HG03342 (cell line): ENCODE data around the gene CLK1.

Experiments used
- ATAC-seq: cut with Tn5 transposase; IDR thresholded peaks from one replicate; pipeline ENCODE4 v1.9.1; 2021; ENCODE audit warnings: mild to moderate bottlenecking, moderate library complexity; ENCODE audit not compliant: unreplicated experiment

CLK1 gene

GRCh38 chr2:200811333-200812121 lies 52.9 kb downstream of the CLK1 start, which contains the start of gene BZW1:
Gene BZW1, plus strand, starts transcription at chr2:200811910. Its CDS starts 1,308 bp downstream, at chr2:200813218.
- ATAC-seq, result peak; percentile 81

DNA sequence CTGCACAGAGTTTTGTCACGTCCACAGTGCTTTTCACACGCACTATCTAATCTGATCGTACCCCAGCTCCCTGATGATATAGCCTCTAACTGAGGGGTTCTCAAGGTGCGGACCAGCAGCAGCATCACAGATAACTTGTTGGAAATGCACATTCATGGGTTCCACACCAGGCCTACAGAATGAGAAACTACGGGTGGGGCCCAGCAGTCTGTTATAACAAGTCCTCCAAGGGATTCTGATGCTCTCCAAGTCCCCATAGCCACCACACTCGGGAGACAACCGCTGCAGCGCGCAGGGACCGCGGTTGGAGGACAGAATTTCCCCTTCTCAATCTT lies 53.5 kb downstream of the CLK1 start:
- ATAC-seq, result no peak

DNA sequence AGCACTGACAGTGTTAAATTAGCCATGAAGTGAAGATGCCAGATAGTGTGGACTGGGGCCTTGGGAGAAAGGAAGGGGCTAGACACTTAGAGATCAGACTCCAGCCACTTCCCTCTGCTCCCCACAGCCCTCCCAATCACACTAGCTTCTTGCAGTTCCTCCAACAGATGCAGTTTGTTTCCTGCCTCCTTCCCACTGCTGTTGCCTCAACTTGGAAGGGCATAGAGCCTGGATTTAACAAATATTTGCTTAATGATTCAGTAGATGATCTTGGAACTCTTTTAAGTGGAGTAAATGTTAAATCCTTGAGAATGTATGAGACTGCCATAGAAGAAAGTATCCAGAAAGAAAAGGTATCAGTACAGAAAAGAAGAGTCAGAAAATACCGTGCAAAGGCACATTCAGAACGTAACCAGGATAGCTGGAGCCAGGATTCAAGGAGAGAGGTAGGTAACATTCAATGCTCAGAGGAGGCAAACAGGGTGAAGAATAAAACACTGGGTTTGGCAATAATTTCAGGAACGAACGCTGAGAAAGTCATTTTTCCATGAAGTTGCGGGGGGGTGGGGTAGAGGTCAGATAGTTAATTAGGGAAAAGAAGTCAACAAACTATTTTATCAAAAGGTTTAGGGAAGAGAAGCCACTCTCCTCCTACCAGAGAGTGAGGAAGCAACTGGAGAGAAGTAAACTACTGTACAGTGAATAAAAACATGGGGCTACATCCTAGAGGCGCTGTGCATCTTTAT lies 54.0 kb downstream of the CLK1 start:
- no peak for ATAC-seq

DNA sequence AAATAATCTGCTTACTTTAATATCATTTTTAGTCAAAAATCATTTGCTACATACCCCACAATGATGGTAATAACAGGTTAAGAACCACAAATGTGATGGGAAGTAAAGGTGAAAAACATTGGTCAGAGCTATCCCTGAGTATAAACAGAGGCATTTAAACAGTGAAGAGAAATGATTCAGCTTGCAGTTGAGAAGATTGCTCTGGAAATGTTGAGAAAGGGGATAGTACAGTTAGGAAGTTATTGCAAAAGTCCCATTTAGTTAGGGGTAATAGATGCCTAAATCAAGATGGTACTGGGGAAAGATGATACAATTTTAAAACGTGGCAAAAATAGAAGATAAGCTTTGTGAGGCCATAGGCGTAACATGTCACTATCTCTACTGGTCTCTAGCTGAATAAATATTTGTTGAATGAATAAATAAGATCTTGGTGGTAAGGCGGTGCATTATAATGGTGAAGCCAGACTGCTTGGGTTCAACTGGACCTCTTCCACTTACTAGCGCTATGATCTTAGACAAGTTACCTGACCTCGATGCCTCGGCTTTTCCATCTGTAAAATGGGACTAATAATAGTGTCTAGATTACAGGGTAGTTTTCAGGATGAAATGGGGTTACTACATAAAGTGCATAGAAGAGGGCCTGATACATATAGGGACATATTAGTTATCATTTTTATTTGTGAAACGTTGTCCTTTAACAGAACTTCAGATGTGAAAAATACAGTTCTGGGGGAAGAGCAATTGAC lies 54.8 kb downstream of the CLK1 start:
- ATAC-seq, result no peak
